AML-193 (cell line): ENCODE measurements around the gene FPR2.
"Not testable (repeated sequence)": the region's sequence is repeated elsewhere in the genome, so short reads cannot be mapped to it uniquely, and the experiment has no call there.

ENCODE experiments used
- DNase-seq, 2 experiments: peaks; one replicate each; lab custom pipeline; 2025; lab: John Stamatoyannopoulos, UW

FPR2 gene

GRCh38 chr19:51739466-51740213, 21.3 kb upstream of the FPR2 start:
- DNase-seq, result no peak

- DNase-seq, result peak in 1 of 2 experiments; percentile 3
Observed at GRCh38 chr19:51740356-51740755, 20.6 kb upstream of the FPR2 start.

DNA sequence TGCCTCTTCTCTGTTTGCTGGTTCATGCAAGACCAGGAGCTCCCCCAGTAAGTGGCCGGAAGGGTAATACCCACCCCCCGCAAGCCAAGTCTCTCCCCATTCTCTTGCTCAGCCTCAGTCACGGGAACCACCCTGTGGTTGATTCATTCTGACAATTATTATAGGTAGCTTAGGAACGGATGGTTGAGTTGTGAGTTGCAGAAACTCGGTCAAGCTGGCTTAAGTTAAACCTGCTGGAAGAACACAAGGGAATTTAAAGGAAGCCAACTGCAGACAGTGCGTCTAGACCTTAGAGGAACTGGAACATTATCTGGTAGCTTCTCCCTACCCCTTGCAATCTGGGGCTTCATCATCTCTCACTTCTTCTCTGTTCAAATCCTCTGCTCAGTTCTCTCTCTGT, 18.2 kb upstream of the FPR2 start:
- no peak for DNase-seq

- DNase-seq, result no peak
Observed at GRCh38 chr19:51743405-51743804, 17.6 kb upstream of the FPR2 start.

DNA sequence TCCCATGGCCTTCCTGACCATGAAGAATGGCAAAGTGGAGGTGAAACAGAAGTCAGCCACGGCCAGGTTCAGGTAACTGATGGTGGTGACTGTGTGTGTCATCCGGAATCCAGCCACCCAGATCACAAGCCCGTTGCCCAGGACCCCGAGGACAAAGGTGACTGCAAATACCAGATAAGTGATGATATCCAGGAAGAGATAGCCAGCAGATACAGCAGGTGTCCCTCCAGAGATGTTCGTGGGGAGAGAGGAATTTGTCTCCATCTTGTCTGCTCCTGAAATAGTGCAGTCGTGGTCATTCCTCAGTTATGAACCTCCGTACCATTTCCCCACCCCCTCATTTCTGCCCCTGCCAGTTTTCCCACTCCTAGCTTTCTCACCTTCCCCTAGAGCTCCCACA, 14.2 kb upstream of the FPR2 start:
- no peak for DNase-seq

DNA sequence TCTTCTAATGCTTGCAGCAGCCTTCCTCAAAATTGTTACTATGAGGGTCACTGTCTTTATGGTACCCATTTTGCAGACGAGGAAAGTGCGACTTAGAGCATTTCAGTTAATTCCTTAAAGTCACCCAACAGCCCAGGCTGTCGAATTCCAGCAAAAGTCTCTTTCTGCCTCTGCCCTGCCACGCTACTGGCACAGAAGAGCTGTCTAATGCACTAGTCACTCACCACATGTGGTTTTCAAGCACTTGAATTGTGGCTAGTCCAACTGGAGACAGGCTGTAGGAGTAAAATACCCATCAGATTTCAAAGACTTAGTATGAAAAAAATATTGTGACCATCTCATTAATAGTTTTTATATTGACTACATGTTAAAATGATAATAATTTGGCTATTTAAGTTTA, 11.0 kb upstream of the FPR2 start:
- no peak for DNase-seq

GRCh38 chr19:51750400-51751094, 10.4 kb upstream of the FPR2 start:
- DNase-seq, result peak in 1 of 2 experiments; percentile 32

GRCh38 chr19:51751655-51752054, 9.3 kb upstream of the FPR2 start, which contains the start of gene FPR1:
Gene FPR1 (minus strand): TSS chr19:51751878. CDS start chr19:51746994, 4,884 bp downstream.
- peak; percentile 70 to 76 for DNase-seq

GRCh38 chr19:51754109-51754508, 6.9 kb upstream of the FPR2 start:
- peak in 1 of 2 experiments; percentile 12 for DNase-seq

DNA sequence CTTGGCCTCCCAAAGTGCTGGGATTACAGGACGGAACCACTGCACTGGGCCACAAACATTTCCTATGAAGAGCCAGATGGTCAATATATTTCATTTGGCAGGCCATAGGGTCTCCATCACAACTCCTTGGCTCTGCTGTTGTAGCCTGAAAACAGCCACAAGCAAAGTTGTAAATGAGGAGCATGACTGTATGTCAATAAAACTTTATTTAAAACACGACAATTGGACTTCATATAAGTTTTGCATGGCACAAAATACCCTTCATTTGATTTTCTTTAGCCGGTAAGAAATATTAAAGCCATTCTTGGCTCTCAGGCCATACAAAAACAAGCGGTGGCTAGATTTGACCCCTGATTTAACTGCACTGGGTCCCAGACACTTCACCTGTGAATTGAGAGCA, 6.2 kb upstream of the FPR2 start:
- DNase-seq, result no peak

- no peak for DNase-seq
Observed at GRCh38 chr19:51755571-51755970, 5.4 kb upstream of the FPR2 start.

- no peak for DNase-seq
Observed at GRCh38 chr19:51761696-51762095, 716 bp downstream of the FPR2 start.

DNA sequence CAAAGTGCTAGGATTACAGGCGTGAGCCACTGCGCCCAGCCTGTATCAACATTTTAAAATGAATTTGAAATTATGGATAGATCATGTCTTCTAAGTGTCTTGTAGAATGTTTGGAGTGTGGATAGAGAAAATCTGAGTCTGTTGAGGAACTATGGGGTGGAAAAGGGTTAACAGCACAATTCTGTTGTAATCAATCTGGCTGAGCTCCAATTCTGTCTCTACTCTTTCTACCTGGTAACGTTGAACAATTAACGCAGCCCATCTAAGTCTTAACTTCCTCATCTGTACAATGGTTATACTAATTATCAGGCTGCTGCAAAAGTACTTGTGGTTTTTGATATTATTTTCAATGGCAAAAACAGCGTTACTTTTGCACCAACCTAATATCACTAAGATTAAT, 4.1 kb downstream of the FPR2 start:
- DNase-seq, result peak in 1 of 2 experiments; percentile 16

DNA sequence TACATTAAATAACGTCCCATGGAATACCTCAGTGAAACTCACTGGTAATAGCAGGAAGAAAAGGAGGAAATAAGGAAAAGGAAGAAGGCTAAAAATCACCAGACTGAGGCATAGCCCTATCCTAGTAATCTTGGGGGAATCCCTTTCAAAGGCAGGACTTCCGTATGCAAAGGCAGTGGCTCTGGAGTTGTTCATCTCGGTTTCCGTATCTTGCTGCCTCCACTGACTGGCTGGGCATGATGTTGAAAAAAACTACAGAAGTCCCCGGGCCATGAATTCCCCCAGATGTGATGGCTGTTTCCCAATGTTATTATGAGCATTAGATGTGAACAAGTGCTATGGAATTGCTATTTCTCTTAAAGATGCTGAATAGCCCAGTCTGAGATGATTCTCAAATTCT, 5.5 kb downstream of the FPR2 start:
- DNase-seq, result no peak

GRCh38 chr19:51771376-51772130, 10.6 kb downstream of the FPR2 start:
- DNase-seq, result peak; percentile 94

GRCh38 chr19:51772977-51773376, 12.0 kb downstream of the FPR2 start:
- no peak for DNase-seq

DNA sequence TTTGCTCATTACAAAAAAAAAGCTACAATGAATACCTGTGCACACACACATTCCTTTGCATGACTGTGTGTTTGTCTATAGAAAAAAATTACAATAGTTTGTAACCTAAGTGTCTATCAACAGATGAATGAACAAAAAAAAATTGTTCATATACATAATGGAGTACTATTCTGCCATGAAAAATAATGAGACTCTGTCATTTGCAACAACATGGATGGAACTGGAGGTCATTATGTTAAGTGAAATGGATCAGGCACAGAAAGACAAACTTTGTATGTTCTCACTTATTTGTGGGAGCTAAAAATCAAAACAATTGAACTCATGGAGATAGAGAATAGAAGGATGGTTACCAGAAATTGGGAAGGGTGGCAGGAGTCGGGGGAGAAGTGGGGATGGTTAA, 15.6 kb downstream of the FPR2 start:
- not testable (repeated sequence) for DNase-seq

GRCh38 chr19:51777570-51778462, 16.8 kb downstream of the FPR2 start:
- DNase-seq, result peak; percentile 82 to 88

GRCh38 chr19:51779181-51779580, 18.2 kb downstream of the FPR2 start:
- no peak for DNase-seq

- no peak for DNase-seq
Observed at GRCh38 chr19:51779703-51780102, 18.7 kb downstream of the FPR2 start.

DNA sequence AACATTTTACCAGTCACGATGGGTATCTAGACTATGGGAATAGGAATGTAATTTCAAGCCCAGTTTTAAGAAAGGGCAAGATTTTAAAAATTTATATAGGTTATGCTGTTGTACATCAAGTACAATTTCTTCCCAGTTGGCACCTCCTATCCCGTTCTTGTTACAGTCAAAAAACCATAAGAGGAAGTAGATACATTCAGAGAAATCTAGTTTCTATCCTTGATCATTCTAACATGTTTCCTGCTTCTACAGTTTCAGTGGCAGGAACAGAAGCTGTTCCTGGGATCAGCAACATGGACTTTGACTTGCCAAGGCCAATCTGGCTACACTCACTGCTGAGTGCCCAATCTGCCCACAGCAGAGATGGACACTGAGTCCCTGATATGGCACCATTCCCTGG, 19.3 kb downstream of the FPR2 start:
- DNase-seq, result peak in 1 of 2 experiments; percentile 11

GRCh38 chr19:51781999-51782398, 21.0 kb downstream of the FPR2 start:
- no peak for DNase-seq
